HG03135 (cell line): ENCODE results near the gene AKT3.

Source experiments
- ATAC-seq: cut with Tn5 transposase; IDR thresholded peaks from one replicate; pipeline ENCODE4 v1.9.1; 2021; ENCODE audit warnings: mild to moderate bottlenecking, moderate library complexity; ENCODE audit not compliant: unreplicated experiment

Gene AKT3

DNA sequence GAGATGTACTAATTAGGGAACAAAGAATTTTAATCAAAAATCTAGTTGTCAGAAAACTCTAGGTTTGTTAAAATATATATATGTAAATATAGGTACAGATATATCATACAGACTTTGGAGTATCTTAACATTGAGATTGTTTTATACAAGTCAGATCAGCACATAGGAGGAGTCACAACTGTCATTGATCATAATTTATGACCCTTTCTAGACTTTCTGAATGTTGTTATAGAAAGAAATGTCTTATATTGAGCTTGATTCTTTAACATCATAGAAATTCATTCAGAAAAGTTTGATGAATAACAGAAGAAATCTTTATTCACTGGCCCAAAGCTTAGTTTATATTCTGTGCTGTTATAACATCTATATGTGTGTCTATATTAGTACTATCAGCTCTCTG lies 408.4 kb downstream of the AKT3 start:
- no peak for ATAC-seq

DNA sequence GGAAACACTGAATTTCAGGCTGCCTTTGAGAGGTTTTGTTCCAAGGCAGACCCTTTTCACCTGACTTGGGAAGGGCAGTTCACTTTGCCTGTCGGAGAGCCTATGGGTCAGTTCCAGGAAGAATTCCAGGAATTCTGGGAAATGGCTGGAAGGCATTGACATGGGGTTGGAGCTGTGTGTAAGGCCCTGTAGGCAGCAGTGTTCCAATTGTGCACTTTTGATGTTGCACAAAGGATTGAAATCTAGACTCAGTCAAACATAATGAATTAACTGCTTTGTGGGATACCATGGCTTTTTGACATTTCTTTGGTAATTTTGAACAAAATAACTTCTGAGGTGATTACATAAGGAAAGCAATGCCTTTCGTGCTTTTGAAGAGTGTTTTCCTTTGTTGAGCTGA lies 409.6 kb downstream of the AKT3 start:
- no peak for ATAC-seq

DNA sequence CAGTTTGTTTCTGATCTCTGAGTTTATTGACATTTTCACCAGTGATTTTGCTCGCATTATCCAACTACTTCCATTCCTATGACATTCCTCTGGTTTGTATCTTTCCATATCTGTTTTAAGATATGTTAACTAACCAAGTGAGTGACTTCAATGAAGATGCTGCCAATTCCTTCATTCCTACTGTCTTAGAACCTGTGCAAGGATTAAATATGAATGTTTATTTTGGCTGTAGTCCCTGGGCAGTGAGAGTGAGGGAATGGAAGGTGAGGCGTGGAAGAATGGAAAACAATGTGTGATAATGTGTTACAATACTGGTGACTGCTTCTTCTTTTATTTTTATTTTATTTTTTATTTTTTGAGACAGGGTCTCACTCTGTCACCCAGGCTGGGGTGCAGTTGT lies 411.2 kb downstream of the AKT3 start:
- no peak for ATAC-seq
